DMS153 treated with DMSO at 0.1 percent for 48 hours (cell line): ENCODE data around the gene ZFYVE16.
"Not testable (repeated sequence)": the region's sequence is repeated elsewhere in the genome, so short reads cannot be mapped to it uniquely, and the experiment has no call there.

Experiments used
- DNase-seq: peaks from one replicate; lab custom pipeline; 2025; ENCODE audit not compliant: unreplicated experiment; lab: John Stamatoyannopoulos, UW

Gene ZFYVE16

GRCh38 chr5:80409367-80409966 is 1.6 kb downstream of the ZFYVE16 start:
- DNase-seq: no peak

- no peak for DNase-seq
Measured at GRCh38 chr5:80411589-80412219, 3.8 kb downstream of the ZFYVE16 start.

- no peak for DNase-seq
Measured at GRCh38 chr5:80414113-80414512, 6.2 kb downstream of the ZFYVE16 start.

- DNase-seq: no peak
Measured at GRCh38 chr5:80417973-80418372, 10.1 kb downstream of the ZFYVE16 start.

GRCh38 chr5:80424365-80424764 is 16.5 kb downstream of the ZFYVE16 start:
- DNase-seq: not testable (repeated sequence)

GRCh38 chr5:80435476-80435875 is 27.6 kb downstream of the ZFYVE16 start:
- no peak for DNase-seq

- no peak for DNase-seq
Measured at GRCh38 chr5:80437326-80437725, 29.5 kb downstream of the ZFYVE16 start.

GRCh38 chr5:80438739-80439138 is 30.9 kb downstream of the ZFYVE16 start:
- no peak for DNase-seq

GRCh38 chr5:80439213-80439612 is 31.3 kb downstream of the ZFYVE16 start:
- DNase-seq: no peak

- no peak for DNase-seq
Measured at GRCh38 chr5:80442742-80443141, 34.9 kb downstream of the ZFYVE16 start.

GRCh38 chr5:80453366-80453765 is 45.5 kb downstream of the ZFYVE16 start:
- DNase-seq: no peak

GRCh38 chr5:80463269-80463668 is 55.4 kb downstream of the ZFYVE16 start:
- DNase-seq: no peak

GRCh38 chr5:80466669-80467485 is 59.0 kb downstream of the ZFYVE16 start:
- no peak for DNase-seq

GRCh38 chr5:80468131-80468530 is 60.3 kb downstream of the ZFYVE16 start:
- no peak for DNase-seq

- DNase-seq: not testable (repeated sequence)
Measured at GRCh38 chr5:80470631-80471030, 62.8 kb downstream of the ZFYVE16 start.

GRCh38 chr5:80474929-80475328 is 67.1 kb downstream of the ZFYVE16 start:
- no peak for DNase-seq

- DNase-seq: no peak
Measured at GRCh38 chr5:80479713-80480112, 71.8 kb downstream of the ZFYVE16 start.

- no peak for DNase-seq
Measured at GRCh38 chr5:80480354-80480753, 72.5 kb downstream of the ZFYVE16 start.

GRCh38 chr5:80481019-80481893 is 73.4 kb downstream of the ZFYVE16 start:
- no peak for DNase-seq

GRCh38 chr5:80482578-80482977 is 74.7 kb downstream of the ZFYVE16 start:
- no peak for DNase-seq

- no peak for DNase-seq
Measured at GRCh38 chr5:80483636-80484232, 75.9 kb downstream of the ZFYVE16 start.
